ENCODE data around the gene TAS2R5. TPM values are rescaled to one million over a fixed set of nuclear protein-coding genes. Genes with fewer than 3 reads are reported as not detected.

Gene TAS2R5
- total RNA-seq, 2 donors from 2014 or later, result 1.0 to 1.8 TPM

Other genes with a start within 250 kb of the TAS2R5 start
- gene AGK, start 238.8 kb upstream of the TAS2R5 start, total RNA-seq, result 10 to 100 TPM; 18.0 to 18.5 TPM
- gene DENND11, start 88.1 kb upstream of the TAS2R5 start, total RNA-seq, result 10 to 100 TPM; 31.7 to 37.6 TPM
- gene WEE2, start 81.9 kb upstream of the TAS2R5 start, total RNA-seq, result not detected
- gene SSBP1, start 51.9 kb upstream of the TAS2R5 start, total RNA-seq, result 10 to 100 TPM; 65.4 to 79.5 TPM
- 1 to 10 TPM; 1.8 to 2.1 TPM for gene TAS2R3, start 26.1 kb upstream of the TAS2R5 start, total RNA-seq
- gene TAS2R4, start 13.5 kb upstream of the TAS2R5 start, total RNA-seq, result 1 to 10 TPM; 1.1 to 1.2 TPM
- not detected for gene PRSS37, start 51.3 kb downstream of the TAS2R5 start, total RNA-seq
- gene OR9A4, start 126.2 kb downstream of the TAS2R5 start, total RNA-seq, result not detected
- gene CLEC5A, start 156.8 kb downstream of the TAS2R5 start, total RNA-seq, result under 1 TPM in 1 of 2 donors, not detected in 1; 0.55 TPM
- gene TAS2R38, start 183.6 kb downstream of the TAS2R5 start, total RNA-seq, result not detected
- 1 to 10 TPM; 1.0 to 2.8 TPM for gene MGAM, start 205.7 kb downstream of the TAS2R5 start, total RNA-seq